ENCODE results near the gene ATP9B.

Gene ATP9B

DNA sequence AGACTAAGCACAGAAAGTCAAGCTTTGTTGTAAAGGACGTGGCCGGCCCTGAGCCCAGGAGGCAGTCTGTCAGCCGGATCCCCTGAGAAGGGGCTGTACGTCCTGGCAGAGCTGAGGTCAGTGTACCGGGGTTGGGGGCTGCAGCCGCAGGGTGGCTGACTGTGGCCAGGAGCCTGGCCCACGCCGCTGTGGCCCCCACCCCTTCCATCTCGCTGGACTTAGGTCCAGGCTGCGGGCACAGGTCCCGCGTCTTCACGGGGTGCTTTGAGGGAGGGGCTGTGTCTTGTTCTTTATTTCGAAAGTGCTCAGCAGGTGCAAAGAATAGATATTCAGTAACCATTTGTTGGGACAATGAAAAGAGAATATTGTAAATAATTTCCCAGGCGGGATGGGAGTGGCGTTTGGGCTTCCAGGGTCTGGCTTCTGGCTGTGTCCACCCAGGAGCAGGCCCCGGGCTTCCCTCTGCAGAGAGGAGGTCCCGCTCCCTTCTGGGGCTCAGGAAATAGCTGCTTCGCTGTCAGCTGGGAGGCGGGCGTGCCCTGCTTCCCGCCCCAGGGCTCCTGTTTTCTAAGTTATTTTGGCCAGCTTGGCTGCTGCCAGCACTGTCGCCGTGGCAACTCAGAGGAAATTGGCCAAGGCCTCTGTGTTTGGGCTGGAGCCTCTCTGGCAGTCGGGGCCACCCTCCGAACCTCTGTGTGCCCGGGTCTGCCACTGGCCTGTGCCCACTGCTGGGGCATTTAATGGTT is 334.0 kb downstream of the ATP9B start:
- no peak for DNase-seq

DNA sequence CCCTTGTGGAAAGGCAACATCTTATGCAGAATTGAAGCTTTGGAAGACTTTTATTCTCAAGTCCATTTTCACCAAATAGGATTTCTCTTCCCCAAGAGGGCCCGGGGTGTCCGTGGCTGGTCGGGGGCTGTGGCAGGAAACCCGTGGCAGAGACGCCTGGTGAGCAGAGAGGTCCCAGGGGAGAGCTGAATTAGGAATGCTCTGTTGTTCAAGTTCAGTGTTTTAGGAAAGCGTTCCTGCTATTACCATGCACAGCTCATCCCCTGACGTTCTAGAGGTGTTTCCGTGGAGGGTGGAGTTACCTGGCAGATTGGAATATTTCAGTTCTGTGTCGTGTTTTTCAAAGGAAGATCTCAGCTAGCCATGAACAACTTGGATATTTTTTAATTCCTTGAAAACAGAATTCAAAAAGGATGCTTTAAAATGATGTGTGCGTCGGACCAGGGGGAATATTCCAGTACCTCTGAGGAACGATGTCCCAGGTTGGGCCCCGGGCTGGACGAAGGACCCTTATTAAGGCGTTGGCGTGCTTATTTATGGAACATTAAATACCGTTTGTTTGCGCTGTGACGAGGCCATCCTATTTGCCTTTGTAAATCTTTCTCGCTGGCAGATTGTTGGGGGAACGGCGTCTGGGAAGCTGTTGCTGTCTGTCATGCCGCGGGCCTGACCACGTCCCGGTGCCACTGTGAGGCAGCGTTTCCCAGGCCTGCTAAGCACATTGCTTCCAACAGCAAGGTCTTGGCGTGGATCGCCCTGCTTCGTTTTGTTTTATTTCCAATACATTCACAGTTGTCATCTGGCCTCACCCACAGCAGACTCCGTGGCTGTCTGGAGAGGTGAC is 334.8 kb downstream of the ATP9B start:
- DNase-seq, result no peak

DNA sequence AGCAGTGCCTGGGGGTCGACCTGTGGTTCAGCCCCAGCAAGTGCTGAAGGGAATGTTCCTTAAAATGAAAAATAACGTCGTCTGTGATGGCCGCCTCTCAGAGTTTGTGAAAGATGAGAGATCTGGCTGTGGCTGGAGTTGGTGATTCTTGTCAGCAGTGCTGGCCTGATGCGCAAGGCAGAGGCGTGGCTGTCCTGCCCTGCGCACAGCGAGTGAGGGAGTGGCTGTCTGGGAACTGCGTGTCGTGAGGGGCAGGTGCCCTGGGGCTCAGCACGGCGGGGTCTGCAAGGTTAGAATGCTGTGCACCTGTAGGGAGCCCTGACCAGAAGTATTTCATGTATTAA is 335.3 kb downstream of the ATP9B start:
- no peak for DNase-seq

DNA sequence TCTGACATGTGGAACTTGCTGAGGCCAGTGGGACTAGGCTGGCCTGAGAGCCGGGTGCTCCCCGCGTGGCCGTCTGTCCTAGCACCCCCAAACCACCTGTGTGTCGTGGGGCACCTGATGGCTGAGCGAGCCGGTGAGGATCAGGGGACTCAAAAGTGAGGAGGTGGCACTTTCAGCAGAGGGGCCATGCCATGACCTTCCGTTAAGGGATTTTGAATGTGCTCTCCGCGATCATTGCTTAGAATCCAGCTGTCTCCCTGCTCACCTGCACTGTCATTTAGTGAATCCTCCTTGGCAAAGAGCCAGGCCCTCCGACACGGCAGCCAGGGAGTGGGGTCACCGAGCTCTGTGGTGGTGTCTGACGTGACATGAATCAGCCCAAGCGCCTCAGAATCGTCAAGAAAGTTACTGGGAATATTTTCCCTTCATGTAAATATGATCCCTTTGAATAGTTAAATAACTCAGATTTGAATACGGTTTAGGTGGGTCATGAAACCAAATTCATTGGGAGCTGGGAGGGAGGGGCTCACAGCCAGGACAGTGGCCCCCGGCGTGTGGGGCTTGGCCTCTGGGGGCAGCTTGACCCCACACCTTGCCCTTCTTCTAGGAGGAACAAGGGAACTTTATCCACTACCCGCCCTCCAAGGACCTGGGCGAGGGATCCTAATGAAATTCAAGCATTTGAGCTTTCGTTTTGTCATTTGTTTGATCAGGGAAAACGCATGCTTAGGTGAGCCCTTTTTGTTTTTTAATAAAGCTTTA is 336.0 kb downstream of the ATP9B start:
- peak; percentile 85 for DNase-seq

DNA sequence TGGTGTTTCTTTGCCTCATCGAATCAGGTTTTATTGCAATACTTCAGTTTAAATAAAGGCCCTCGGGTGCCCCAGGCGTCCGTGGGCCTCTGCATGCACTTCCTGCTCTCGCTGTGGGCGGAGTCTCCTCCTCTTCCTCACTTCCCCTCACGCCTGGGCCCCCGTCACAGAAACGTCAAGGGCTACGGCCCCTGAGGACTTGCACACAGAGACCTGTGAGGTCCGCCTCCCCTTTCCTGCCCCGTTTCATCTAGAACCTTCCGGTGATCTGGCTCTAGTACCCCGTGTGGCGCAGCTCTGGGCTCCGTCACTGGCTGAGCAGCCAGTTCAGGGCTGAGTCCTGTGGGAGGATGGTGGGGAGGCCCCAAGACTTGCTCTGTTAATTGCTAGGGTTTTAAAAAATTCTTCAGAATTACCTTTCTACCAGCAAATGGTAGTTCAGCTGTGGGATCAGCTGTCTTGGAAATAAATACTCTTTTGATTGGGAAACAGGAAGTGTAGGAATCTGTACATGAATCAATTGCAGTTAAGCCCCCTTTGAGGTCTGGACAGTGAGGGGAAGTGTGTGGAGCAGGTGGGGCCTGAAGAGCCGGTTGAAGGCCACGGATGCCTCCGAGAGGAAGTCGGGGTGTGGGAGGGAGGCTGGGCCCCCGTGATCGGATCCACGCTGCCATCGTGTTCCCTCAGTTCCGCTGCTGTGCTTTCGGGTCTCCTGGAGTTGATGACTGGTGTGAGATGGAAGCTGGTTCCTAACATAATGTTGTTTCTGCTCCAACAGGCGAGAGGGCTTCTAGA is 336.8 kb downstream of the ATP9B start:
- DNase-seq, result peak; percentile 89

DNA sequence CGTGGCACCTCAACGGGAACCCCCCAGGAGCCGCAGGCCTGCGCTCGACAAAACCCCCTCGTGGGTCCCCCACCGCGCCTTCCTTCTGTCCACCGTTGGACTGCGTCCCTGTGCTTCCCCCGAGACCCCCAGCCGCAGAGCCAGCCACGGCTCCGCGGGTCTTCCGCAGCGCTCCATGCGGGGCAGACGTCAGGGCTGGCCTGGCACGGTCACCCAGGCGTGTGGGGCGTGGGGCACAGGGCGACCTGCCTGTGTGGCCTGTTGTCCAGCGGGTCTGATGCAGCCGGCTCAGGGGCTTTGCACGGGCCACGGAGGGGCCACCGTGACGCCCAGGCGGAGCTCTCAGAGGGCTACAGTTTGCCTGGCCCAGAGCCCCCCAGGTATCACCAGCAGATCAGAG is 337.5 kb downstream of the ATP9B start:
- no peak for DNase-seq

DNA sequence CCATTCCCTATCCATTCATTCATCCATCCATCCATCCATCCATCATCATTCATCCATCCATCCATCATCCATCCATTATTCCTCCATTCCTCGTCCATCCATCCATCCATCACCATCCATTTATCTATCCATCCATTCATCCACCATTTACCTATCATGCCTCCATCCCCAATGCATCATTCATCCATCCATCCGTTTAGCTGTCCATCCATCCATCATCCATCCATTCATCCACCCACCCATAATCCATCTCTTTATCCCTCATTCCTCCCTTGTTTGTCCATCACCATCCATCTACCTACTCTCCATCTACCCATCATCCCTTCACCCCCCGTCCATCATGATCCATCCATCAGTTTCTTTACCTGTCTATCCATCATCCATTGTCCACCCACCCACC is 340.1 kb downstream of the ATP9B start:
- DNase-seq, result no peak

DNA sequence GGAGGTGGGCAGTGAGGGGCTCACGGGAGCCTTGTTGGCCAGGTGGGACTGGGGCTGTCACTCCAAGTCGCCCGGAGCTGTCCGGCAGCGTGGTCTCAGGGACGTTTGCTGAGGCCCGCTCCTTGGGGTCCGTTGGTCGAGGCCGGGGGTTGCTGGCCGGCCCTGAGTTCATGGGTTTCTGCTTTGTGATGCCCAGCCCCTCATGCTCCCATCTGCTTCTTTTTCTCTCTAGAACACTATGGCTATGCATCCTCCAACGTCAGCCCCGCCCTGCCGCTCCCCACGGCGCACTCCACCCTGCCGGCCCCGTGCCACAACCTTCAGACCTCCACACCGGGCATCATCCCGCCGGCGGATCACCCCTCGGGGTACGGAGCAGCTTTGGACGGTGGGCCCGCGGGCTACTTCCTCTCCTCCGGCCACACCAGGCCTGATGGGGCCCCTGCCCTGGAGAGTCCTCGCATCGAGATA is 341.0 kb downstream of the ATP9B start:
- DNase-seq, result no peak

DNA sequence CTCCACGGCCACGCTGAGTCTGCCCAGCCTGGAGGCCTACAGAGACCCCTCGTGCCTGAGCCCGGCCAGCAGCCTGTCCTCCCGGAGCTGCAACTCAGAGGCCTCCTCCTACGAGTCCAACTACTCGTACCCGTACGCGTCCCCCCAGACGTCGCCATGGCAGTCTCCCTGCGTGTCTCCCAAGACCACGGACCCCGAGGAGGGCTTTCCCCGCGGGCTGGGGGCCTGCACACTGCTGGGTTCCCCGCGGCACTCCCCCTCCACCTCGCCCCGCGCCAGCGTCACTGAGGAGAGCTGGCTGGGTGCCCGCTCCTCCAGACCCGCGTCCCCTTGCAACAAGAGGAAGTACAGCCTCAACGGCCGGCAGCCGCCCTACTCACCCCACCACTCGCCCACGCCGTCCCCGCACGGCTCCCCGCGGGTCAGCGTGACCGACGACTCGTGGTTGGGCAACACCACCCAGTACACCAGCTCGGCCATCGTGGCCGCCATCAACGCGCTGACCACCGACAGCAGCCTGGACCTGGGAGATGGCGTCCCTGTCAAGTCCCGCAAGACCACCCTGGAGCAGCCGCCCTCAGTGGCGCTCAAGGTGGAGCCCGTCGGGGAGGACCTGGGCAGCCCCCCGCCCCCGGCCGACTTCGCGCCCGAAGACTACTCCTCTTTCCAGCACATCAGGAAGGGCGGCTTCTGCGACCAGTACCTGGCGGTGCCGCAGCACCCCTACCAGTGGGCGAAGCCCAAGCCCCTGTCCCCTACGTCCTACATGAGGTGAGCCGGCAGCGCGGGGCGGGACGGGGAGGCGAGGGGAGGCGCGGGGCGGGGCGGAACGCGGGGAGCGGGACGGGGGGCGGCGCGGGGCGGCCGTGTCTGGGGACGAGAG is 341.8 kb downstream of the ATP9B start:
- DNase-seq, result no peak

DNA sequence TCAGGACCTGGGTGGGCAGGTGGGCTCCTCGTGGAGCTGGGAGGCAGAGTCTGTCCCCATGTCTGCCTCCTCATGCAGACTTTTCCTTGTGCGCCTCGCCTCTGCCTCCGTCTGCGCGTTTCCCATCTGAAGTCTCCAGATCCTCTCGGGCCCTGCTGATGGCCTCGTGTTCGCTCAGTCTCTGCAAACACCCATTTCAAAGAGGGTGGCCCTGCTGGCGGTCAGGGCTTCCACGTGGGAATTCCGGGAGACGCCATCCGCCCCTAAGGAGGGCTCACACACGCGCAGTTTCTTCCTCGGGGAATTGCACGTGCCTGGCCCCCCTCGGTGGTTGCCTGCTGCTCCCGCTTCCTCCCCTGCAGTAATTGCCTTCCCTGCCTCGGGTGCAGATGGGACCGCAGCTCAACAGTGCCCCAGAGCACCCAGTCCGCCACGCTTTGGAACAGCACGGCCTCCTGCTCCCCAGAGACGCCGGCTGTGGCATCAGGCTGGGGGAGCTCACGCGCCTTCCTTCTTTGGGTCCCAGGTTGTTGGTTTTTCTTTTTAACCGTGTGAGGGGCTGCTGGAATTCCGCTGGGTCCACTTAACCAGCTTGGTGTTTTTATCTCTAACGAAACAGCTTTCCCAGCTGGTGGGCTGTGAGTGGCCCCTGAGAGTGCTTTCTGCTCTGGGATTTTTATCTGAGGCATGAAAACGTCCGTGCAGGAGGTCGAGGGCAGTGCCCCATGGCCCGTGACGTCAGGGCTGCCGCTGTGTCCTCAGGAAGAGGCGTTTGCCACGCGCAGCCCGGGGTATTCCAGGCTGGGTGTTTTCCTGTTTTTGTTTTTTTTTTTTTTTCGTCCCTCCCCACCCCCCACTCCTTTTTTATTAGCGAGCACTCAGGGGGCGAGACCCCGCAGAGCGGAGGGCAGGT is 342.7 kb downstream of the ATP9B start:
- no peak for DNase-seq

DNA sequence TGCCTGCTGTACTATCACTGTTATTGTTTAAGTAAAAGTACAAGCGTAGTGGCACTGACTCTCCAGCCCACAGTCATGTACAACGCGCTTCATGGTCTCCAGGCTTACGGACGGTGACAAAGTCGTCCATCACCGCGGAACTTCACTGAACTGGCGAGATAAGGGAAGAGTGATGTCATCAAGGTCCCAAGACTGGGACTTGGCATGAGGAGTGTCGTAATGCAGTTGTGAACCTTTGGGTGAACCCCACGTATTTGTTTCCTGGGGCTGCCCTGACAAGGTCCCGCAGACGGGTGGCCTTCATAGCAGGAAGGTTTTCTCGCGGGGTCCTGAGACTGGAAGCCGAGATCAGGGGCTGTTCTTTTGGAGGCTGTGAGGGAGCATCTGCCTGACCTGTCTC is 343.8 kb downstream of the ATP9B start:
- DNase-seq, result no peak

DNA sequence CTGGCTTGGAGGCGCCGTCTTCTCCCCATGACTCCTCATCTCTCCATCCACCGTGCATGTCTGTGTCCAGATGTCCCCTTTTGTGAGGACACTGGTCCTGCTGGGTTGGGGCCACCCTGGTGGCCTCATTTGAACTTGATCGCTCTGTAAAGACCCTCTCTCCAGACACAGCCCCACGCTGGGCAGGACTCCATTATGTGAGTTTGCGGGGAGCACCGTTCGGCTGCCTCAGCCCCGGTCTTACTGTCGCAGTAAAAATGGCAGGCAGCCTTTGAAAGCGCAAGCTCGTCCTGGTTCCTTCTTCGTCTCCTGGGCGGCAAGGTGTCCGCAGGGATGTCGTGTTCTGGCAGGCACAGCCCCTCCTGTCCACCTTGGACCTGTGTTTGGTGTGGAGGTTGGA is 344.2 kb downstream of the ATP9B start:
- no peak for DNase-seq

DNA sequence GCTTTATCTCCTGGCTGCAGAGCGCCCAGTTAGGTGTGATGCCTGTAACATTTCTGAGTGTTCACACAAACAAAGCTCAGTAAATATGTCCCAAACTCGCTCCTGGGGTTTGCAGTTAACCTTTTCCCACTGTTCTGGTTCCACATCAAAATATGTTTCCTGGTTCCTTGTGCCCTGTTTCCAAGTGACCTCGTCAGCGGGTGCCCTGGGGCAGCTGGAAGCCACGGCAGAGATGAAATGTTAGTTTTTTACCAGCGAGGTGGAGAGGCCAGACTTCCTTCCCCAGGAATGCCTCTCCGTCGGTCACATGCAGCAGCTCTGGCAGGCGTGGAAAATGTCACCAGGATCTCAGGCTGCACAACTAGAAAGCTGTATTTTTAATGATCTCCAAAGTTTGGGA is 344.7 kb downstream of the ATP9B start:
- no peak for DNase-seq

DNA sequence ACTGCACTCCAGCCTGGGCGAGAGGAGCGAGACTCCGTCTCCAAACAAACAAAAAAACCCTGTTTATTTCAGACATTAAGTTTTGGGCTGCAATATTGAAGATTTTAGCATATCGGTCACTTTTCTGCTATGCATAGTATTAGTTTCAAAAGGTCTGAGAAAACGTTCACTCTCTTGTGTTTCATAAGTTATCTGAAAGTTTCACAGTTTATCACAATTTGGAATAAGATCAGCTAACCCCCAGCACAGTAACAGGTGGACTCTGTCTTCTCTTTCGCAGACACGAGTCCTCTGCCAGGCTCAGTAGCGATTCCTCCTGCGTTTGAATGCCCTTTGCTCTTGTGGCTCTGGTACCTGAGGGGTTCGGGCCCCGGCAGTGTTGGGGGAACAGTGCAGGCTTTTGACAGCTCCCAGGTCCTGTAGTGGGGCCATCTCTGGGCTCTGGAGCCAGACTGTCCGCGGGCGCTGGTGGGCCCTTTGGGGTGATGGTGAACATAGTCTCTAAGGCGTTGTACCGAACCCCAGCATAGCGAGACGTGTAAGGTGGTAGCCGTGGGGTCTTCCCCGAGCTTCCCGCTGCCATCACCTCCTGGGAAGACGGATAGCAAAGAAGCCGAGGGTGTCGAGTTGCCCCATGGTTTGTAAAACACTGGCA is 347.0 kb downstream of the ATP9B start:
- no peak for DNase-seq

DNA sequence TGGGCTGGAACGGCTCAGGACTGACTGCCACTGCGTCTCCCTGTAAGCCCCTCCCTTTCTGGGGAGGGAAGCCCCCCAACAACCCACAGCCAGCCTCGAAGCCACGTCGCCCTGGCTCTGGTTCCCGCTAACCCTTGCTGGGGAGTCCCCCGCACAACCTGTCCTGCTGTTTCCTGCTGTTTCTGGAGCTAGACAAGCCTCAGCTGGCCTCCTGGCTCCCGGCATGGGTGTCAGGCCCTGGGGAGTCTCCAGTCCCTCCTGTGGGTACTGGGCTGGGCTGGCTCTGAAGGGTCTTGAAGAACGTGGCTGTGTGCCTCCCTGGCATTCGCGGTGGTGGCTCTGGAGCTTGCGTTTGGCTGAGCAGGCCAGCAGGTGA is 347.5 kb downstream of the ATP9B start:
- DNase-seq, result no peak

DNA sequence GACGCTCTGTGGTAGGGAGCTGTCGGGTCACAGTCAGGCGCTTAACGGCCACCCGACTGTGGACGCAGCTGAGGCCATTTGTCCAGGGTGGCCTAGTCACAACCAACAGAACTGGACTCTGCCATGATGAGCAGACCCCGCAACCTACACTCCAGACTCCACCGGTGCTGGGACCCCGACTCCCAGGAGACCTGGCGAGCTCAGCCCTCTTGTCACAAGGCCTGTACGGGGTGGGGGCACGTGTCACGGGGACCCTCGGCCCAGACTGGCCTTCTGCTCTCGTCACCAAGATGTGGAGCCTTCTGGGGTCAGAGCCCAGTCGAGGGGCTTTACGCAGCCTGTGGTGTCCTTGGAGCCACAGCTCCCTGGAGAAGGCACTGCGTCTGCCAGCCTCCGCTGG is 349.0 kb downstream of the ATP9B start:
- no peak for DNase-seq

DNA sequence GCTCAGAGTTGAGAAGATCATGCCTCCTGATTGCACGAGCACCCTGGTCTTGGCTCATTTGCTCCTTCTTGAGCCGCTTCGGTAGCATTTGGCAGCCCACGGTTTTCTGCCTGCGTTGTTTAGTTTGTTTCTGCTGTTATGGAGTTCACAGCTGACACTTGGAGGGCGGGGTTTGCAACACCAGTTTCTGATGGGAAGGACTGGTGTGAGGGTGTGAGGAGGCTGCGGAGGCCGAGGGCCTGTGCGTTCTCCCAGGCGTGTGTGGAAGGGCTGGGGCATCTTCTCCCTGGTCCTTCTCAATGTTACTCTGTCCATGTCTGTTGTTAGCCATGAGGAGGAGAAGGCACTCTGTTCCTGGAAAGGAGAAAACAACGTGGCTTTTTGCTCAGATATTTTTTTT is 349.4 kb downstream of the ATP9B start:
- DNase-seq, result no peak

DNA sequence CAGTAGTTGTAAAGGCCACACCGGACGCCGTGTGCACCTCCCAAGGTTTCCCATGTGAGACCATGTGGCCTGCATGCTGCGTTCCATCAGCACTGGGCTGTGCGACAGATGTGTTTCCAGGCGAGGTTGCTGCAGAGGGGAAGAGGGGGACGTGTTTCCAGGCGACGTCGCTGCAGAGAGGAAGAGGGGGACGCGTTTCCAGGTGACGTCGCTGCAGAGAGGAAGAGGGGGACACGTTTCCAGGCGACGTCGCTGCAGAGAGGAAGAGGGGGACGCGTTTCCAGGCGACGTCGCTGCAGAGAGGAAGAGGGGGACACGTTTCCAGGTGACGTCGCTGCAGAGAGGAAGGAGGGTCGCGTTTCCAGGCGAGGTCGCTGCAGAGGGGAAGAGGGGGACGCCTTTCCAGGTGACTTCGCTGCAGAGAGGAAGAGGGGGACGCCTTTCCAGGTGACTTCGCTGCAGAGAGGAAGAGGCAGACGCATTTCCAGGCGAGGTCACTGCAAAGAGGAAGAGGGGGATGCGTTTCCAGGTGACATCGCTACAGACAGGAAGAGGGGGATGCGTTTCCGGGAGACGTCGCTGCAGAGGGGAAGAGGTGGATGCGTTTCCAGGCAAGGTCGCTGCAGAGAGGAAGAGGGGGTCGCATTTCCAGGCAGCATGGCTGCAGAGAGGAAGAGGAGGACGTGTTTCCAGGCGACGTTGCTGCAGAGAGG is 351.0 kb downstream of the ATP9B start:
- no peak for DNase-seq

DNA sequence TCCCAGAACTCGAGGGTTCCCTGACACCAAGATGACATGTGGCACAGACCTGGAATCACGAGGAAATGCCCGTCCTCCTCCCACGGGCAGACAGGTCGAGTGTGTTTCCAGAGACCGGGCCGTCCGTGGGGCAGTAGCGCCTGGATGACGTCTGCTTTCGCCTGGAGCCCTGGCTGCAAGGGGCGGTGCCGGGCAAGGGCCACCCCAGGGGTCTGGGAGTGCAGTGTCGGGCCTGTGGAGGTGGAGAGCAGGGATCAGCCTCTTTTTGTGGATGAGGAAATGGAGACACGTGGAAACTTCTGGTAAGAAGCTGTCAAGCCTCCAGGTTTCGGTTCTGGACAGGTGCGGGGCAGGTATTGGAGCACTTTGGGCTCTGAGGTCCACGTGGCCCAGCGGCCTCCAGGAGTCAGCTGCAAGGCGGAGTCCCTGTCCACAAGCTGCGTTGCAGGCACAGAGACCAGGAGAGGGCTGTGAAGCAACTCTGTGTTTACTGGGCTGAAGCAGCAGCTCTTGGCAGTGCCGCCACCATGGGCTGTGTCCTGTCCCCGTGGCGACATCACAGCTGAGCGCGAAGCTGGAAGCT is 352.2 kb downstream of the ATP9B start:
- no peak for DNase-seq

Measured in stimulated activated CD8-positive, alpha-beta memory T cell treated with anti-CD3 and anti-CD28 coated beads, Interleukin-4, amount 100 ng/mL, for 48 hours (primary cell).